NCI-H1694 (cell line): ENCODE results near the gene RPS6KA2.
"Not testable (repeated sequence)": the region's sequence is repeated elsewhere in the genome, so short reads cannot be mapped to it uniquely, and the experiment has no call there.

Source experiments
- DNase-seq: peaks from one replicate; lab custom pipeline; 2025; lab: John Stamatoyannopoulos, UW

The RPS6KA2 gene

DNA sequence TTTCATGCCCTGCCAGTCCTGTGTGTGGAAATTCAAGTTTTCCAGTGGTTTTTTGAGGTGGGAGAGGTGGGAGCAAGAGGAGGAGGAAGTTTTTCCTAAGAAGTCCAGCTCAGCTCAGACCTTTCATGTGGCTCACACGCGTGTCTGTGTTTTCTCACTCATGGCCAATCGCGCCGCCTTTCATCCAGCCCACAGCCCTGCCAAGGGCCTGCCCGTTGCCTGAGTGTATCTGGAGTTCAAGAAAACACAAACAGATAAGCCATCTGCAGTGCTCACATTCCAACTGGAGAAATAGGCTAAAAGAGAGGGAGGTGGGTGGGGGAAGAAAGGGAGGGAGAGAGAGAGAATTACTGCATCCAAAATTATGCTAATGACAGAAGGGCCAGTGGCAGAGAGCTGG, 231.7 kb downstream of the RPS6KA2 start:
- no peak for DNase-seq

GRCh38 chr6:166394036-166394892, 232.8 kb downstream of the RPS6KA2 start:
- DNase-seq: no peak

GRCh38 chr6:166393535-166393823, 233.6 kb downstream of the RPS6KA2 start:
- DNase-seq: no peak

DNA sequence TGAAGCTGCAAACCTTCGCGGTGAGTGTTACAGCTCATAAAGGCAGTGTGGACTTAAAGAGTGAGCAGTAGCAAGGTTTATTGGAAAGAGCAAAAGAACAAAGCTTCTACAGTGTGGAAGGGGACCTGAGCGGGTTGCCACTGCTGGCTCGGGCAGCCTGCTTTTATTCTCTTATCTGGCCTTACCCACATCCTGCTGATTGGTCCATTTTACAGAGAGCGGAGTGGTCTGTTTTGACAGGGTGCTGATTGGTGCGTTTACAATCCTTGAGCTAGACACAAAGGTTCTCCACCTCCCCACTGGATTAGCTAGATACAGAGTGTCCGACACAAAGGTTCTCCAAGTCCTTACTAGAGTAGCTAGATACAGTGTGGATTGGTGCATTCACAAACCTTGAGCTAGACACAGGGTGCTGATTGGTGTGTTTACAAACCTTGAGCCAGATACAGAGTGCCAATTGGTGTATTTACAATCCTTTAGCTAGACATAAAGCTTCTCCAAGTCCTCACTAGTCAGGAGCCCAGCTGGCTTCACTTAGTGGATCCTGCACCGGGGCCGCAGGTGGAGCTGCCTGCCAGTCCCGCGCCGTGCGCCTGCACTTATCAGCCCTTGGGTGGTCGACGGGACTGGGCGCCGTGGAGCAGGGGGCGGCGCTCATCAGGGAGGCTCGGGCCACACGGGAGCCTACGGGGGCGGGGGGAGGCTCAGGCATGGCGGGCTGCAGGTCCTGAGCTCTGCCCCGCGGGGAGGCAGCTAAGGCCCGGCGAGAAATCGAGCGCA, 234.1 kb downstream of the RPS6KA2 start:
- not testable (repeated sequence) for DNase-seq

DNA sequence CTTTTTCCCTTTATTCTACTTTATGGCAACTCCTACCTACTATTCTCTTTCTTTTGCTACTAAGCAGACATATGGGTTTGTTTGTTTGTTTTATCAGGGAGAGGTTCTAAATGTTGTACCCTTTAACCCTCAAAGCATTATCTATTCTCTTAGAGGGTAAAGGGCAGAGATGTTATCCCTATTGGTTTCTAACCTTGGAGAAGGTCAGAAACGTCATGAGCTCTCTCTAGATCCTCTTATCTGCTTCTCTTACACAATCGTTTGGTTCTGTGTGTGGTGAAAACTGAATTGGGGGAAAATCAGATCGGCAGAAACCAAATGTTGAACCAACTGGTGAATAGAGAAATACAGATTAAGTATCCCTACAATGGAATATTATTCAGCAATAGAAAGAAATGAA, 237.9 kb downstream of the RPS6KA2 start:
- no peak for DNase-seq

DNA sequence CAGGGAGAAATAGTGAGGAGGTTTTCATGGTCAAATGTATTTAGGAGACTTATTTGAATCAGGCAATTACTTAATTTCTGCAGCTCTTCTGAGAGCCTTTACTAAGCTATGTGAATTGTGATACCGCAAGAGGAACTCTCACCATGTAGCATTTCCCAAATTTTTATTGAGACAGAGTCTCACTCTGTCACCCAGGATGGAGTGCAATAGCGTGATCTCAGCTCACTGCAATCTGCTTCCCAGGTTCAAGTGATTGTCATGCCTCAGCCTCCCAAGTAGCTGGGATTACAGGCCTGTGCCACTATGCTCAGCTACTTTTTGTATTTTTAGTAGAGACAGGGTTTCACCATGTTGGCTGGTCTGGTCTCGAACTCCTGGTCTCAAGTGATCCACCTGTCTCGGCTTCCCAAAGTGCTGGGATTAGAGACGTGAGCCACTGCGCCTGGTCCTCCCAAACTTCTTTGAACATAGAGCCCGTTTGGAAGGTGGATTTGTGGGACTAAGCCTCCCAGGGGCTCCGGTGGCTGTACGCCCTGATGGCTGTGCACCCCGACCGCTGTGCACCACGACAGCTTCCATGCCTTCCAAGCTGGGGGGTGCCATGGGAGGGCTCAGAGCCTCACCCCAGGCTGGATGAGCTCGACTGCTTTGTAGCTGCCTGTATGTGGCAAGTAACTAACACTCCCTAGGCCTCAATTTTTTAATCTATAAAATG, 238.6 kb downstream of the RPS6KA2 start:
- no peak for DNase-seq

GRCh38 chr6:166387642-166388289, 239.3 kb downstream of the RPS6KA2 start:
- no peak for DNase-seq

GRCh38 chr6:166387098-166387497, 240.0 kb downstream of the RPS6KA2 start:
- not testable (repeated sequence) for DNase-seq

DNA sequence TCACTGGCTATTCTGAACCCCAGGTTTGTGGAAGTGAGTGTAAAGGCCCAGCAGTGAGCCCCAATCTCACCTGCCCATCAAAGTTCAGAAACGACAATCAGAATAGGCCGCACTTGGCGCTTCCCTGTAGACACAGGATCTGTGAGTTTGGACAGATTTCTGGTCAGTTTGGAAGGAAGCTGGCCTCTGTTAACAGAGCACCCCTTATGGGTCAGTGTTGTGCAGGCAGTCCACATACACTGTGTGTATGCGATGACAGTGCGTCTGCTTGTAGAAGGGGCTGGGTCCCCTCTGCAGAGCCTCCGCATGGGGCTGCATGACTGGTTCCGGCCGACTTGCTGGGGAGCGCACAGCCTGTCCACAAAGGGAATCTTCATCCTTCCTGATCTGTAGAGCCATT, 240.9 kb downstream of the RPS6KA2 start:
- no peak for DNase-seq

GRCh38 chr6:166383802-166384363, 243.2 kb downstream of the RPS6KA2 start:
- not testable (repeated sequence) for DNase-seq

- DNase-seq: peak; percentile 57
Measured at GRCh38 chr6:166382933-166383801, 243.9 kb downstream of the RPS6KA2 start, which contains the start of gene MPC1. Gene MPC1 (minus strand): TSS chr6:166382940. CDS start chr6:166382876, 64 bp downstream.

DNA sequence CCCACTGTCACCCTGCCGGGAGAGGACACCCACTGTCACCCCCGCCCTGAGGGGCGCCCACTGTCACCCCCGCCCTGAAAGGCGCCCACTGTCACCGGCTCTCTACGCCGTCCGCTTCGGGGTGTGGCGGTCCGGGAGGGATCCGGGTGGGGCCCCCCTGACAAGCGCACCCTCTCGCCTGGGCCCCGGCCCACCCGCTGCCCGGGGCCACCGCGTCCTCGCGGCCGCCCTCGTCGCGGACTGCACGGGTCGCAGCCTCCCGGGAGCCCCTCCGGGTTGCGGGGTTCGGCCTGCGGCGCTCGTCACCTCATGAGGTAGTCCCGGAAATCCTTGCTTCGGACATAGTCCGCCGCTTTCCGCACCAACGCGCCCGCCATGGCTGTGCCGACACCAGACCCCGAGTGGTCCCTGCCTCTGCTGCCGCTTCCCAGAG, 244.5 kb downstream of the RPS6KA2 start:
- DNase-seq: no peak

GRCh38 chr6:166381733-166382499, 245.1 kb downstream of the RPS6KA2 start:
- no peak for DNase-seq

GRCh38 chr6:166381381-166381732, 245.7 kb downstream of the RPS6KA2 start:
- DNase-seq: no peak

DNA sequence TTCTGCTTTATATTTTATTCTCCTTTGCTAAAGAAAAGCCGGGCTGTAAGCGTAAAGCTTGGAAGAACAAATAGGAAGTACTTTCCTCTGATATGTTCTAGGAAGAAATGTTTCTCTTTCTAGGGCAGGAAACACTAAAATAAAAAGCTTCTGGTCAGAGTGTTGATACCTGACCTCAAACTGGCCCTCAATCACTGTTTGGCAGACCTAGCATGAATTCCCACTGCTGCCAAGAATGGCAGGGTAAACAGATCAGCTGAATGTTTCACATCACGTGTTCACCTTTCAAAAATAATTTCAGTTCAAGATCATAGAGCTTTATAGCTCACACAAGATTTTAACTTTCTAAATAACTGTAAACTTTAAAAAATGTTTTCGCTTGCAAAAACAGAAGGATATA, 247.3 kb downstream of the RPS6KA2 start:
- DNase-seq: no peak

DNA sequence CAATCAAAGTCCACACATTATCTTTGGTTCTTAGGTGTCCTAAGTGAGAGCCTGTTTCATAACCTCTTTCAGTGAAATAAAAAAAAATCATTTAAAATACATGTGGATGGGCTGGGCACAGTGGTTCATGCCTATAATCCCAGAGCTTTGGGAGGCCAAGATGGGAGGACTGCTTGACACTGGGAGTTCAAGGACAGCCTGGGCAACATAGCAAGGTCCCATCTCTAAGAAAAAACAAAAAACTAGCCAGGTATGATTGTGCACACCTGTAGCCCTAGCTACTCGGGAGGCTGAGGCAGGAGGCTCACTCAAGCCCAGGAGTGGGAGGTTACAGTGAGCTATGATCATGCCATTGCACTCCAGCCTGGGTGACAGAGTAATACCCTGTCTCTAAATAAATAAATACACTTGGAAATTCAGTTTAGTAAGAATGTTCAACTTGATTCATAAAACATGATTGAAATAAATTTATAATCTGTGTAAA, 247.9 kb downstream of the RPS6KA2 start:
- no peak for DNase-seq

GRCh38 chr6:166377721-166378120, 249.3 kb downstream of the RPS6KA2 start:
- DNase-seq: no peak

DNA sequence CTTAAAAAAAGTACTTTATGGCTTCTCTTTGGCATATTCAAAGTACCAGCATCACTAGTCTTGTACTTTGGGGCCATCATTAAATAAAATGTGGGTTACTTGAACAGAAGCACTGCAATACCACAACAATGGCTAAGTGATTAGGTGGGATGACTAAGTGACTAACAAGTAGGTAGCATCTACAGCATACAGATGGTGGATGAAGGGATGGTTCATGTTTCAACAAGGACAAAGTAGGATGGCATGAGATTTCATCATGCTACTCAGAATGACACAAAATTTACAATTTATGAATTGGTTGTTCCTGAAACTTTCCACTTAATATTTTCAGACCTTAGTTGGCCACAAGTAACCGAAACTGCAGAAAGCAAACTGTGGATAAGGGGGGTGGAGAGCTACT, 252.0 kb downstream of the RPS6KA2 start:
- no peak for DNase-seq

DNA sequence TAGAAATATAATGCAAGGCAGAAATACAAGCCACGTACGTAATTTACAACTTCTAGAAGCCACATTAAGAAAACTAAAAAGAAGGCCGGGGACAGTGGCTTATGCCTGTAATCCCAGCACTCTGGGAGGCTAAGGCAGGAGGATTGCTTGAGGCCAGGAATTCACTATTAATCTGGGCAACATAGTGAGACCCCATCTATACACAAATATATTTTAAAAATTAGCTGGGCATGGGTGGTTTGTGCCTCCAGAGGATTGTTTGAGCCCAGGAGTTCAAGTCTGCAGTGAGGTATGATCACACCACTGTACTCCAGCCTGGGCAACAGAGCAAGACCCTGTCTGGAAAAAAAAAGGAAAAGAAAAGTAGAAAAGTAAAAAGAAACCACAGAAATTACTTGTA, 256.6 kb downstream of the RPS6KA2 start:
- DNase-seq: no peak

GRCh38 chr6:166369782-166370181, 257.3 kb downstream of the RPS6KA2 start:
- DNase-seq: no peak
